ENCODE results near the gene NAV2. TPM values are rescaled to one million over a fixed set of nuclear protein-coding genes. Genes with fewer than 3 reads are reported as not detected.

Gene NAV2
- total RNA-seq, 1 donor from 2014 or later, result 0.39 TPM

- Mint-ChIP-seq H3K27me3 (ENCODE audit: low read depth) (peaks cover 28% of the 10 kb centered on the region), H3K9me3 (no peaks in the 10 kb centered on the region), H3K4me1 (ENCODE audit: low read depth) (peaks cover 9% of the 10 kb centered on the region), H3K4me3 (ENCODE audit: low read depth) (no peak overlapping the region), H3K27ac (no peak overlapping the region), H3K36me3 (ENCODE audit: low read depth) (no peaks in the 10 kb centered on the region)
- intact Hi-C loops (cut with micrococcal nuclease), result loop anchor here (5.0 kb wide), 1 partner anchor 208 kb away; no protein-coding TSS in a partner anchor
- no peak for DNase-seq (ENCODE audit: low spot score)
Observed at GRCh38 chr11:20129665-20130064, 417.0 kb downstream of the NAV2 start.

GRCh38 chr11:20131788-20132666 is 419.4 kb downstream of the NAV2 start:
- H3K36me3 Mint-ChIP-seq (ENCODE audit: low read depth), result no peaks in the 10 kb centered on the region
- H3K4me1 Mint-ChIP-seq (ENCODE audit: low read depth), result peaks cover 9% of the 10 kb centered on the region
- H3K27ac Mint-ChIP-seq, result no peak overlapping the region
- no peaks in the 10 kb centered on the region for H3K9me3 Mint-ChIP-seq
- intact Hi-C loops (cut with micrococcal nuclease), result loop anchor here (1.0 to 5.0 kb wide), 2 partner anchors 181 to 205 kb away; no protein-coding TSS in a partner anchor
- H3K4me3 Mint-ChIP-seq (ENCODE audit: low read depth), result peak overlapping the region; percentile 57
- peaks cover 28% of the 10 kb centered on the region for H3K27me3 Mint-ChIP-seq (ENCODE audit: low read depth)
- peak; percentile 20 for DNase-seq (ENCODE audit: low spot score)

GRCh38 chr11:20132667-20133039 is 420.0 kb downstream of the NAV2 start:
- Mint-ChIP-seq H3K9me3 (no peaks in the 10 kb centered on the region), H3K4me3 (ENCODE audit: low read depth) (peak overlapping the region; percentile 57)

GRCh38 chr11:20134991-20135736 is 422.5 kb downstream of the NAV2 start:
- intact Hi-C loops (cut with micrococcal nuclease), result loop anchor here (5.0 kb wide), 1 partner anchor 202 kb away; no protein-coding TSS in a partner anchor
- H3K36me3 Mint-ChIP-seq (ENCODE audit: low read depth), result no peaks in the 10 kb centered on the region
- H3K27me3 Mint-ChIP-seq (ENCODE audit: low read depth), result peaks cover 35% of the 10 kb centered on the region
- H3K4me3 Mint-ChIP-seq (ENCODE audit: low read depth), result no peak overlapping the region
- no peaks in the 10 kb centered on the region for H3K9me3 Mint-ChIP-seq
- no peak for DNase-seq (ENCODE audit: low spot score)
- peaks cover 9% of the 10 kb centered on the region for H3K4me1 Mint-ChIP-seq (ENCODE audit: low read depth)
- no peak overlapping the region for H3K27ac Mint-ChIP-seq

More at GRCh38 chr11:20132667-20133039, 420.0 kb downstream of the NAV2 start:
- Mint-ChIP-seq H3K27me3 (ENCODE audit: low read depth) (peaks cover 28% of the 10 kb centered on the region), H3K36me3 (ENCODE audit: low read depth) (no peaks in the 10 kb centered on the region), H3K4me1 (ENCODE audit: low read depth) (peaks cover 9% of the 10 kb centered on the region), H3K27ac (no peak overlapping the region)
- DNase-seq (ENCODE audit: low spot score), result no peak
- intact Hi-C loops (cut with micrococcal nuclease), result loop anchor here (1.0 to 5.0 kb wide), 2 partner anchors 181 to 205 kb away; no protein-coding TSS in a partner anchor

- no peak overlapping the region for H3K27ac Mint-ChIP-seq
- no peak for DNase-seq (ENCODE audit: low spot score)
- no peaks in the 10 kb centered on the region for H3K36me3 Mint-ChIP-seq (ENCODE audit: low read depth)
- peaks cover 25% of the 10 kb centered on the region for H3K27me3 Mint-ChIP-seq (ENCODE audit: low read depth)
- intact Hi-C loops (cut with micrococcal nuclease), result no loop called here
- H3K4me3 Mint-ChIP-seq (ENCODE audit: low read depth), result no peak overlapping the region
- H3K9me3 Mint-ChIP-seq, result no peaks in the 10 kb centered on the region
- peaks cover under 1% of the 10 kb centered on the region for H3K4me1 Mint-ChIP-seq (ENCODE audit: low read depth)
Observed at GRCh38 chr11:20137637-20138036, 425.0 kb downstream of the NAV2 start.

GRCh38 chr11:20138707-20139106 is 426.1 kb downstream of the NAV2 start:
- intact Hi-C loops (cut with micrococcal nuclease), result no loop called here
- no peak overlapping the region for H3K4me3 Mint-ChIP-seq (ENCODE audit: low read depth)
- H3K9me3 Mint-ChIP-seq, result no peaks in the 10 kb centered on the region
- DNase-seq (ENCODE audit: low spot score), result no peak
- no peaks in the 10 kb centered on the region for H3K4me1 Mint-ChIP-seq (ENCODE audit: low read depth)
- H3K36me3 Mint-ChIP-seq (ENCODE audit: low read depth), result no peaks in the 10 kb centered on the region
- H3K27me3 Mint-ChIP-seq (ENCODE audit: low read depth), result peaks cover 24% of the 10 kb centered on the region
- no peak overlapping the region for H3K27ac Mint-ChIP-seq

GRCh38 chr11:20154381-20154780 is 441.7 kb downstream of the NAV2 start:
- Mint-ChIP-seq H3K4me3 (ENCODE audit: low read depth) (no peak overlapping the region), H3K36me3 (ENCODE audit: low read depth) (peaks cover 6% of the 10 kb centered on the region), H3K27me3 (ENCODE audit: low read depth) (peaks cover 48% of the 10 kb centered on the region), H3K4me1 (ENCODE audit: low read depth) (peaks cover 6% of the 10 kb centered on the region), H3K9me3 (peaks cover 14% of the 10 kb centered on the region), H3K27ac (no peak overlapping the region)
- no peak for DNase-seq (ENCODE audit: low spot score)
- intact Hi-C loops (cut with micrococcal nuclease), result no loop called here

GRCh38 chr11:20155683-20156279 is 443.1 kb downstream of the NAV2 start:
- intact Hi-C loops (cut with micrococcal nuclease), result no loop called here
- H3K36me3 Mint-ChIP-seq (ENCODE audit: low read depth), result peaks cover 6% of the 10 kb centered on the region
- H3K27me3 Mint-ChIP-seq (ENCODE audit: low read depth), result peaks cover 58% of the 10 kb centered on the region
- peaks cover 15% of the 10 kb centered on the region for H3K9me3 Mint-ChIP-seq
- DNase-seq (ENCODE audit: low spot score), result no peak
- no peak overlapping the region for H3K4me3 Mint-ChIP-seq (ENCODE audit: low read depth)
- H3K4me1 Mint-ChIP-seq (ENCODE audit: low read depth), result peaks cover 6% of the 10 kb centered on the region
- no peak overlapping the region for H3K27ac Mint-ChIP-seq

- intact Hi-C loops (cut with micrococcal nuclease), result no loop called here
- Mint-ChIP-seq H3K9me3 (peaks cover 18% of the 10 kb centered on the region), H3K27me3 (ENCODE audit: low read depth) (peaks cover 62% of the 10 kb centered on the region), H3K4me1 (ENCODE audit: low read depth) (peaks cover 6% of the 10 kb centered on the region), H3K27ac (no peak overlapping the region), H3K36me3 (ENCODE audit: low read depth) (peaks cover 6% of the 10 kb centered on the region), H3K4me3 (ENCODE audit: low read depth) (peak overlapping the region; percentile 37)
- no peak for DNase-seq (ENCODE audit: low spot score)
Observed at GRCh38 chr11:20156280-20156875, 443.7 kb downstream of the NAV2 start.

GRCh38 chr11:20156876-20157613 is 444.4 kb downstream of the NAV2 start:
- intact Hi-C loops (cut with micrococcal nuclease), result no loop called here
- peaks cover 68% of the 10 kb centered on the region for H3K27me3 Mint-ChIP-seq (ENCODE audit: low read depth)
- no peak overlapping the region for H3K4me3 Mint-ChIP-seq (ENCODE audit: low read depth)
- peaks cover 6% of the 10 kb centered on the region for H3K4me1 Mint-ChIP-seq (ENCODE audit: low read depth)
- DNase-seq (ENCODE audit: low spot score), result no peak
- H3K27ac Mint-ChIP-seq, result no peak overlapping the region
- H3K9me3 Mint-ChIP-seq, result peaks cover 18% of the 10 kb centered on the region
- H3K36me3 Mint-ChIP-seq (ENCODE audit: low read depth), result peaks cover 6% of the 10 kb centered on the region

GRCh38 chr11:20157728-20158127 is 445.1 kb downstream of the NAV2 start:
- H3K27ac Mint-ChIP-seq, result no peak overlapping the region
- peaks cover 18% of the 10 kb centered on the region for H3K9me3 Mint-ChIP-seq
- peaks cover 75% of the 10 kb centered on the region for H3K27me3 Mint-ChIP-seq (ENCODE audit: low read depth)
- peaks cover 6% of the 10 kb centered on the region for H3K36me3 Mint-ChIP-seq (ENCODE audit: low read depth)
- intact Hi-C loops (cut with micrococcal nuclease), result no loop called here
- H3K4me3 Mint-ChIP-seq (ENCODE audit: low read depth), result no peak overlapping the region
- H3K4me1 Mint-ChIP-seq (ENCODE audit: low read depth), result peaks cover 8% of the 10 kb centered on the region
- no peak for DNase-seq (ENCODE audit: low spot score)
